PC-3 (cell line): ENCODE measurements around the gene CBX2. TPM values are rescaled to one million over a fixed set of nuclear protein-coding genes. Genes with fewer than 3 reads are reported as not detected.

ENCODE experiments used
- ATAC-seq: fragments of 200-7000 bp; cut with Tn5 transposase; 2 replicates; pipeline ENCODE4 v1.9.1; 2020; ENCODE audit warnings: mild to moderate bottlenecking, moderate library complexity
- BruUV-seq: library from RNA; stranded (reverse); fragments of 400-500 nt; replicated peaks from 2 replicates; lab custom pipeline; 2021; lab: Mats Ljungman, UMichigan
- CTCF ChIA-PET: fragments of 300-600 bp; sonication (Branson Sonifier 250); formaldehyde crosslinking; loops from one replicate; lab custom pipeline; 2022; ENCODE audit warnings: antibody characterized with exemption; lab: Charles Lee
- POLR2A ChIA-PET: fragments of 300-600 bp; sonication (Branson Sonifier 250); formaldehyde crosslinking; loops from one replicate; lab custom pipeline; 2022; ENCODE audit warnings: antibody characterized with exemption; ENCODE audit not compliant: unreplicated experiment; lab: Charles Lee
- DNase-seq: peaks from one replicate; pipeline ENCODE4 v3.0.0-alpha.2; 2015
- H2AFZ ChIP-seq: fragments of 300-600 bp; sonication (generic); 2 replicates; pipeline ENCODE4 v1.6.0; 2016; ENCODE audit warnings: antibody characterized with exemption, low read length
- H3F3A ChIP-seq: fragments of 300-600 bp; sonication (generic); one replicate; pipeline ENCODE4 v1.6.0; 2017; ENCODE audit warnings: antibody characterized with exemption, low read length, control low read depth, mild to moderate bottlenecking; ENCODE audit not compliant: unreplicated experiment
- H3K27ac ChIP-seq: fragments of 300-600 bp; sonication (generic); 2 replicates; pipeline ENCODE4 v1.5.1; 2016; ENCODE audit warnings: mild to moderate bottlenecking, low read length
- H3K27me3 ChIP-seq: fragments of 300-600 bp; sonication (generic); 2 replicates; pipeline ENCODE4 v1.6.1; 2016; ENCODE audit warnings: low read length, mixed read lengths
- H3K36me3 ChIP-seq: fragments of 300-600 bp; sonication (generic); 2 replicates; pipeline ENCODE4 v1.6.1; 2016; ENCODE audit warnings: low read depth, mixed run types, low read length, mixed read lengths
- H3K4me1 ChIP-seq: fragments of 300-600 bp; sonication (generic); 2 replicates; pipeline ENCODE4 v1.5.1; 2016; ENCODE audit warnings: low read length; ENCODE audit not compliant: insufficient read depth
- H3K4me2 ChIP-seq: fragments of 300-600 bp; sonication (generic); 2 replicates; pipeline ENCODE4 v1.6.0; 2016; ENCODE audit warnings: low read length
- H3K4me3 ChIP-seq: fragments of 300-600 bp; sonication (generic); 2 replicates; pipeline ENCODE4 v1.5.1; 2016; ENCODE audit warnings: mild to moderate bottlenecking, low read length, mixed read lengths
- H3K79me2 ChIP-seq: fragments of 300-600 bp; sonication (generic); 2 replicates; pipeline ENCODE4 v1.6.1; 2017; ENCODE audit warnings: low read length, mixed read lengths
- H3K9ac ChIP-seq: fragments of 300-600 bp; sonication (generic); 2 replicates; pipeline ENCODE4 v1.6.0; 2016; ENCODE audit warnings: mild to moderate bottlenecking, low read length
- H3K9me2 ChIP-seq: fragments of 300-600 bp; sonication (generic); replicated peaks from 2 replicates; pipeline ENCODE4 v1.6.1; 2016; ENCODE audit warnings: mixed run types, low read length, mixed read lengths
- H3K9me3 ChIP-seq: fragments of 300-600 bp; sonication (generic); 2 replicates; pipeline ENCODE4 v1.6.1; 2016; ENCODE audit warnings: low read length, mixed read lengths
- H4K20me1 ChIP-seq: fragments of 300-600 bp; sonication (generic); 2 replicates; pipeline ENCODE4 v1.6.1; 2016; ENCODE audit warnings: low read length, mixed read lengths
- EZH2 ChIP-seq: fragments of 300-600 bp; sonication (generic); IDR thresholded peaks from one replicate; pipeline ENCODE4 v1.6.1; 2017; ENCODE audit warnings: antibody characterized with exemption, mild to moderate bottlenecking, low read length; ENCODE audit not compliant: unreplicated experiment
- EZH2phosphoT487 ChIP-seq: fragments of 300-600 bp; sonication (generic); IDR thresholded peaks from 2 replicates; pipeline ENCODE4 v1.6.1; 2018; ENCODE audit warnings: mild to moderate bottlenecking, antibody characterized with exemption, low read length, borderline replicate concordance
- intact Hi-C: fragments of 100-400 bp; cut with micrococcal nuclease; formaldehyde crosslinking; loops from 2 replicates; pipeline ENCODE4 v1.9.0; 2023
- total RNA-seq: library from RNA; depleted of rRNA; stranded (reverse); fragments of >200 nt; gene quantifications from 2 replicates; pipeline ENCODE4 v1.2.3, GENCODE V29; 2014
- TF ChIP-seq, protein P1 (sequence below): fragments of 300-600 bp; sonication (generic); conservative IDR thresholded peaks from 2 replicates; pipeline ENCODE4 v1.5.1; 2017; ENCODE audit warnings: antibody characterized with exemption, low read depth, mild to moderate bottlenecking, low read length

CBX2 gene
- total RNA-seq, 1 experiment from 2014 or later: 39.2 TPM

DNA sequence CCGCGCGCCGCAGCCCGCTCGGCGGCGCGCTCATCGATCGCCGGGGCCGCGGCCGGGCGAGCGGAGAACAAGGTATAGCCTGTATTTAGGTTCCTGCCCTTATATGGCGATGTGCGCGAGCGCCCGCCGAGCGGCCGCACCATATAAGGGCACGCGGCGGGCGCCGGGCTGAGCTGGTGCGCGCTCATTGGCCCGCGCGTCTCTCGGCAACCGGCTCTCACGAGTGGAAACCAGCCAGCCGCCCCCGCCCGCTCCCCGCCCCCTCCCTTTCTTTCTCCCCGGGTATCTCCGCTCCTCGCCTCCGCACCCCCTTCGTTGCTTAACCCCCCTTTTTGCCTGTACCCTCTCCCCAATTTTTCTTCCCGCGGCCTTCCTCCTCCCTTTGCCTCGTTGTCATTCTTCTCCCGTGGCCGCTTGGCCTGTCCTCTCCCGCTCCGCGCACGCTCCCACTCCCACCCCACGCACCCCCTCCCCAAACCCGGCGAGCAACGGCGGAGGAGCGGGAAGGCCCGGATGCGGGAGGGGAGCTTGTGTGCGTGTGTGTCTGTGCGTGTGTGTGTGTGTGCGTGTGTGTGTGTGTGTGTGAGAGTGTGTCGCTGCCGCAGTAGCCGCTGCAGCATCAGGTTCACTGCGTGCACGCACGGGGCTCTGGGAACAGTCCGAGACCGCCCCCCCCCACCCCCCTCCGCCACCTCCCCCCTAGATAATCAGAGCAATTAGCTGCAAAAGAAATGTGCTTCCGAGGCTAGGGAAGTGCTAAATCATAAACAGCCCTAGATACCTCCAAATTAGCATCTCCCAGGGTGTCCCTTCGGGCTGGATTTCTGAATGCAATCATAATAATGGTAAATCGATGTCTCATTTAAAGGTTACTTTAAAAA is 32.4 kb downstream of the CBX2 start:
- Histone ChIP-seq H3K9me3 (no peaks in the 10 kb centered on the region), H3K36me3 (no peaks in the 10 kb centered on the region), H3K9ac (no peak overlapping the region), H3K79me2 (no peaks in the 10 kb centered on the region), H3K9me2 (no peaks in the 10 kb centered on the region), H3F3A (no peaks in the 10 kb centered on the region), H3K4me3 (peak overlapping the region; percentile 59), H2AFZ (0 out of 2 replicates have a peak overlapping the region, but pooled peaks have one; percentile 57), H3K4me1 (peaks cover 29% of the 10 kb centered on the region), H4K20me1 (no peaks in the 10 kb centered on the region), H3K27ac (no peak overlapping the region), H3K4me2 (peak overlapping the region; percentile 83), H3K27me3 (peaks cover 62% of the 10 kb centered on the region)
- DNase-seq (peak; percentile 93), ATAC-seq (peak; percentile 81)
- CTCF ChIA-PET: interaction anchor here (0.5 to 3.0 kb wide), 13 partner anchors 13 to 160 kb away, joined by 3 to 17 read pairs (median 4); partner anchors contain the start of genes CBX4 and CBX8
- POLR2A ChIA-PET: interaction anchor here (0.6 to 1.4 kb wide), 3 partner anchors 13 to 605 kb away, joined by 4 to 7 read pairs (median 5); partner anchors contain the start of genes CBX4, CBX8 and ENDOV
- TF ChIP-seq EZH2phosphoT487 (no peak), EZH2 (no peak)
- TF ChIP-seq, protein P1, sequence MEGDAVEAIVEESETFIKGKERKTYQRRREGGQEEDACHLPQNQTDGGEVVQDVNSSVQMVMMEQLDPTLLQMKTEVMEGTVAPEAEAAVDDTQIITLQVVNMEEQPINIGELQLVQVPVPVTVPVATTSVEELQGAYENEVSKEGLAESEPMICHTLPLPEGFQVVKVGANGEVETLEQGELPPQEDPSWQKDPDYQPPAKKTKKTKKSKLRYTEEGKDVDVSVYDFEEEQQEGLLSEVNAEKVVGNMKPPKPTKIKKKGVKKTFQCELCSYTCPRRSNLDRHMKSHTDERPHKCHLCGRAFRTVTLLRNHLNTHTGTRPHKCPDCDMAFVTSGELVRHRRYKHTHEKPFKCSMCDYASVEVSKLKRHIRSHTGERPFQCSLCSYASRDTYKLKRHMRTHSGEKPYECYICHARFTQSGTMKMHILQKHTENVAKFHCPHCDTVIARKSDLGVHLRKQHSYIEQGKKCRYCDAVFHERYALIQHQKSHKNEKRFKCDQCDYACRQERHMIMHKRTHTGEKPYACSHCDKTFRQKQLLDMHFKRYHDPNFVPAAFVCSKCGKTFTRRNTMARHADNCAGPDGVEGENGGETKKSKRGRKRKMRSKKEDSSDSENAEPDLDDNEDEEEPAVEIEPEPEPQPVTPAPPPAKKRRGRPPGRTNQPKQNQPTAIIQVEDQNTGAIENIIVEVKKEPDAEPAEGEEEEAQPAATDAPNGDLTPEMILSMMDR: no peak
- intact Hi-C loops: no loop called here
- no TSS peak for BruUV-seq

DNA sequence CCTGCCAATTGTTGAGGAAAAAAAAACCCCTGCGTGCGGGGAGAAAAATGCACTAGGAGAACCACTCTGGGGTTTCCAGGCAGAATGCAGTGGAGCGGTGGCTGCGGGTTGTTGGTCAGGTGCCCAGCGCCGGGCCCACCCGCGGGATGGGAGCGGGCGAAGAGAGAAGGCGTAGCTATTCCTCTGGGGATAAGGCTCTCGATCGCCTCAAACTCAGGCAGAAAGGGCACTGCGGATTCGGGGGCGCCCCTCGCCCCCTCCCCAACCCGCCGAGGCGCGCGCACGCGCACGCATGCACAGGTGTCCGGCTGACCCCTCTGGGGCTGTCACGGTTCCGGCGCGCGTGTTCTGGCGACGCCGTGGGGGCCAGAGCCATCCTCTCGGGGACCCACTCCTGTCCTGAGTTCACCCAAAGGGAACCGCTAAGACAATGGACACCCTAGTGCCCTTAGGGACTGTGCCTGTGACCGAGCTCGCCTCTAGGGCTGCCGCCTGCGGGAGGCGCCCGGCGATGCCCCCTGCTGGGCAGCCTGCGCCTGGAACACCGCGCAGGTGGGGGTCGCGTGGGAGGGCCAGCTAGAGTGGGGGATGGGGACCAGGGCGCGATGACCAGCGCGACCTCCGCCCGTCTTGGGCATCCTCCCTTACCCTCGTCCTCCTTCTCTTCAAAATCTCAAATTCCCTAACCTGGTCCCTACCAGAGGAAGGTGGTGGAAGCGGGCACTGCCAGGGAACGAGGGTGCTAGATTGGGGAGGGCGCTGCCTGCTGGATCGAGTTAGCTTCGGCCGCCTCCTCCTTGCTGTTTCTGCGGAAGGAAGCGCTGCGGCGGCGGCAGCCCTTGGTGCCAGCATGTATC is 33.3 kb downstream of the CBX2 start:
- Histone ChIP-seq H3K27ac (no peak overlapping the region), H3K4me2 (peak overlapping the region; percentile 83), H2AFZ (peak overlapping the region; percentile 67), H3F3A (no peaks in the 10 kb centered on the region), H3K4me1 (peaks cover 29% of the 10 kb centered on the region), H3K79me2 (no peaks in the 10 kb centered on the region), H3K27me3 (peaks cover 54% of the 10 kb centered on the region), H3K9me3 (no peaks in the 10 kb centered on the region), H3K36me3 (no peaks in the 10 kb centered on the region), H4K20me1 (no peaks in the 10 kb centered on the region), H3K9me2 (no peaks in the 10 kb centered on the region), H3K9ac (no peak overlapping the region), H3K4me3 (peak overlapping the region; percentile 59)
- CTCF ChIA-PET: interaction anchor here (0.5 to 3.0 kb wide), 14 partner anchors 14 to 181 kb away, joined by 3 to 17 read pairs (median 4); partner anchors contain the start of genes CBX4 and CBX8
- DNase-seq (peak; percentile 68), ATAC-seq (peak; percentile 41)
- TF ChIP-seq EZH2phosphoT487: no peak
- TF ChIP-seq, protein P1: peak; percentile 96
- POLR2A ChIA-PET: interaction anchor here (0.6 to 1.4 kb wide), 3 partner anchors 22 to 604 kb away, joined by 4 to 13 read pairs (median 7); partner anchors contain the start of genes CBX4 and ENDOV
- BruUV-seq: no TSS peak
- intact Hi-C loops: no loop called here
